ENCODE results near the gene FAM210A. TPM values are rescaled to one million over a fixed set of nuclear protein-coding genes. Genes with fewer than 3 reads are reported as not detected.

The FAM210A gene
- total and polyA plus RNA-seq, 2 donors (not counting 1 experiment from before 2014, with no cell fraction given), result 4.2 to 11.4 TPM

GRCh38 chr18:13684546-13684945, 41.8 kb downstream of the FAM210A start:
- no peak for DNase-seq
- H3K4me3 ChIP-seq (ENCODE audit: control extremely low read depth in 1 of 5, extremely low read depth in 1 of 5, insufficient read depth in 1 of 5, low read depth in 2 of 5, low read length in 4 of 5), result no peak overlapping the region
- no peak overlapping the region for H3K4me3 Mint-ChIP-seq
- no peak overlapping the region for H3K4me2 ChIP-seq (replicated peaks; ENCODE audit: low read depth, low read length, poor library complexity, severe bottlenecking)
- no peak overlapping the region for H3K27ac Mint-ChIP-seq
- H2AFZ ChIP-seq (ENCODE audit: insufficient read depth, low read depth, low read length, poor library complexity, severe bottlenecking), result no peak overlapping the region
- no peak overlapping the region for H3K27ac ChIP-seq (ENCODE audit: low read length in 2 of 2)
- ChIA-PET POLR2A (no interaction called here), CTCF (no interaction called here)
- peaks cover 10% of the 10 kb centered on the region for H3K4me1 Mint-ChIP-seq
- TF ChIP-seq EZH2 (IDR thresholded peaks at IDR 0.05; ENCODE audit: borderline replicate concordance, insufficient read depth, low read depth, low read length, poor library complexity, severe bottlenecking), result no peak
- TF ChIP-seq, protein P1, sequence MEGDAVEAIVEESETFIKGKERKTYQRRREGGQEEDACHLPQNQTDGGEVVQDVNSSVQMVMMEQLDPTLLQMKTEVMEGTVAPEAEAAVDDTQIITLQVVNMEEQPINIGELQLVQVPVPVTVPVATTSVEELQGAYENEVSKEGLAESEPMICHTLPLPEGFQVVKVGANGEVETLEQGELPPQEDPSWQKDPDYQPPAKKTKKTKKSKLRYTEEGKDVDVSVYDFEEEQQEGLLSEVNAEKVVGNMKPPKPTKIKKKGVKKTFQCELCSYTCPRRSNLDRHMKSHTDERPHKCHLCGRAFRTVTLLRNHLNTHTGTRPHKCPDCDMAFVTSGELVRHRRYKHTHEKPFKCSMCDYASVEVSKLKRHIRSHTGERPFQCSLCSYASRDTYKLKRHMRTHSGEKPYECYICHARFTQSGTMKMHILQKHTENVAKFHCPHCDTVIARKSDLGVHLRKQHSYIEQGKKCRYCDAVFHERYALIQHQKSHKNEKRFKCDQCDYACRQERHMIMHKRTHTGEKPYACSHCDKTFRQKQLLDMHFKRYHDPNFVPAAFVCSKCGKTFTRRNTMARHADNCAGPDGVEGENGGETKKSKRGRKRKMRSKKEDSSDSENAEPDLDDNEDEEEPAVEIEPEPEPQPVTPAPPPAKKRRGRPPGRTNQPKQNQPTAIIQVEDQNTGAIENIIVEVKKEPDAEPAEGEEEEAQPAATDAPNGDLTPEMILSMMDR (IDR thresholded peaks at IDR 0.05), result no peak
- H3K27me3 ChIP-seq (replicated peaks in 1 of 4; ENCODE audit: control extremely low read depth in 1 of 4, control insufficient read depth in 3 of 4, insufficient read depth in 4 of 4, low read length in 3 of 4), result no peaks in the 10 kb centered on the region
- ATAC-seq (ENCODE audit: low read depth), result no peak
- no CpG with 5 or more reads among the region's 4 CpGs for WGBS (ENCODE audit: insufficient coverage)
- H3K27me3 Mint-ChIP-seq, result no peaks in the 10 kb centered on the region
- peaks cover 18% of the 10 kb centered on the region for H4K20me1 ChIP-seq (ENCODE audit: control insufficient read depth, insufficient read depth, low read length, poor library complexity, severe bottlenecking)
- H3K9ac ChIP-seq (ENCODE audit: low read length), result no peak overlapping the region
- no peaks in the 10 kb centered on the region for H3K4me1 ChIP-seq (ENCODE audit: control insufficient read depth in 2 of 2, insufficient read depth in 2 of 2, low read length in 2 of 2)
- H3K36me3 ChIP-seq (replicated peaks in 1 of 2; ENCODE audit: control extremely low read depth in 1 of 2, control insufficient read depth in 1 of 2, extremely low read depth in 1 of 2, insufficient read depth in 2 of 2, low read length in 1 of 2), result peaks cover 0 to 9% of the 10 kb centered on the region in 2 experiments
- no peaks in the 10 kb centered on the region for H3K9me3 ChIP-seq (ENCODE audit: control extremely low read depth in 1 of 3, control insufficient read depth in 2 of 3, insufficient read depth in 1 of 3, low read length in 2 of 3)
- intact Hi-C loops (cut with micrococcal nuclease), result no loop called here
- peaks cover 52% of the 10 kb centered on the region for H3K79me2 ChIP-seq (ENCODE audit: control insufficient read depth, insufficient read depth, low read length)
- no peaks in the 10 kb centered on the region for H3K9me3 Mint-ChIP-seq (ENCODE audit: insufficient read depth)

DNA sequence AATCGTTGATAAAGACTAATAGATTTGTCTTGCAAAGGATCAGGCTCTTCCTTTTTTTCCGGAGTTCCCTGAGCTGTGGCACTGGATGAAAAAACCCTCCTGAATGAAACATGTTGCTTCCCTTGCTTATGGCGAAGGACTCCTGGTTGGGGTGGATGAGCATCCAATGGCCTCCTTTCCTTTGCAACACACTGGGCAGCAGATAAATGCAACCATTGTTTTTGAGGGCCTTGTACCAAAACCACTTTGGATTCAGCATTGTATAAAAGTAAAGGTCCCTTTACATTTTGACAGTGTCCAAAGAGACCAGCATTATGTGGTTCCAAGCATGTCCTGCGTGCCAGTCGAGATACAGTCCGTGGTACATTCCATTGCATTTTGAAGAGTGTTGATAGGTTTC, 44.7 kb downstream of the FAM210A start:
- DNase-seq (no peak), ATAC-seq (ENCODE audit: low read depth) (no peak)
- TF ChIP-seq, protein P1 (IDR thresholded peaks at IDR 0.05), result no peak
- TF ChIP-seq EZH2 (IDR thresholded peaks at IDR 0.05; ENCODE audit: borderline replicate concordance, insufficient read depth, low read depth, low read length, poor library complexity, severe bottlenecking), result no peak
- H3K79me2 ChIP-seq (ENCODE audit: control insufficient read depth, insufficient read depth, low read length), result peaks cover 24% of the 10 kb centered on the region
- no peak overlapping the region for H3K27ac ChIP-seq (ENCODE audit: low read length in 2 of 2)
- no peaks in the 10 kb centered on the region for H3K9me3 ChIP-seq (ENCODE audit: control extremely low read depth in 1 of 3, control insufficient read depth in 2 of 3, insufficient read depth in 1 of 3, low read length in 2 of 3)
- H3K9ac ChIP-seq (ENCODE audit: low read length), result no peak overlapping the region
- intact Hi-C loops (cut with micrococcal nuclease), result no loop called here
- no peak overlapping the region for H3K4me2 ChIP-seq (replicated peaks; ENCODE audit: low read depth, low read length, poor library complexity, severe bottlenecking)
- H3K9me3 Mint-ChIP-seq (ENCODE audit: insufficient read depth), result no peaks in the 10 kb centered on the region
- no peaks in the 10 kb centered on the region for H4K20me1 ChIP-seq (ENCODE audit: control insufficient read depth, insufficient read depth, low read length, poor library complexity, severe bottlenecking)
- peaks cover 11% of the 10 kb centered on the region for H3K4me1 Mint-ChIP-seq
- ChIA-PET POLR2A (no interaction called here), CTCF (no interaction called here)
- H3K4me3 ChIP-seq (ENCODE audit: control extremely low read depth in 1 of 5, extremely low read depth in 1 of 5, insufficient read depth in 1 of 5, low read depth in 2 of 5, low read length in 4 of 5), result no peak overlapping the region
- H2AFZ ChIP-seq (ENCODE audit: insufficient read depth, low read depth, low read length, poor library complexity, severe bottlenecking), result no peak overlapping the region
- no peak overlapping the region for H3K4me3 Mint-ChIP-seq
- WGBS (ENCODE audit: insufficient coverage), result 100% methylated on average over 2 of the region's 6 CpGs
- peaks cover 0 to 6% of the 10 kb centered on the region in 2 experiments for H3K36me3 ChIP-seq (replicated peaks in 1 of 2; ENCODE audit: control extremely low read depth in 1 of 2, control insufficient read depth in 1 of 2, extremely low read depth in 1 of 2, insufficient read depth in 2 of 2, low read length in 1 of 2)
- H3K27me3 ChIP-seq (replicated peaks in 1 of 4; ENCODE audit: control extremely low read depth in 1 of 4, control insufficient read depth in 3 of 4, insufficient read depth in 4 of 4, low read length in 3 of 4), result no peaks in the 10 kb centered on the region
- H3K27ac Mint-ChIP-seq, result no peak overlapping the region
- H3K4me1 ChIP-seq (ENCODE audit: control insufficient read depth in 2 of 2, insufficient read depth in 2 of 2, low read length in 2 of 2), result no peaks in the 10 kb centered on the region
- H3K27me3 Mint-ChIP-seq, result no peaks in the 10 kb centered on the region
